IPS-NIHi11 (cell line): ENCODE results near the gene ASPN.

Source experiments
- DNase-seq: peaks from one replicate; pipeline ENCODE4 v3.0.0; 2012; ENCODE audit warnings: mixed read lengths, low spot score

Gene ASPN

GRCh38 chr9:92482329-92482728 lies at the start of gene ASPN:
TSS of gene ASPN (minus strand) at chr9:92482506.
- no peak for DNase-seq

- no peak for DNase-seq
Observed at GRCh38 chr9:92530893-92531292, 48.6 kb upstream of the ASPN start.

DNA sequence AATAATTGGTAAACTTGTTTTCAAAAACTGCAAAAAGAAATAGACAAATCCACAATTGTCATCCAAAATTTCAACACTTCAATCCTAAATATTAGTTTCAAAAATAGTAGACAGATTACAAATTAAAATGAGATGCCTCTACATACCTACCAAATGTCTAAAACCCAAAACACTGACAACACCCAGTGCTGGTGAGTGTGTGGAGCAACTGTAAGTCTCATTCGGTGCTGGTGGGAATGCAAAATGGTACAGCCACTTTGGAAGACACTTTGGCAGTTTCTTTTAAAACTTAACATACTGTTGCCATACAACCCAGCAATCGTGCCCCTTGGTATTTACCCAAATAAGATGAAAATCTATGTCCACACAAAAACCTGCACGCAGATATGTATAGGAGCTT lies 46.8 kb upstream of the ASPN start:
- no peak for DNase-seq

- DNase-seq = no peak
Observed at GRCh38 chr9:92528522-92528849, 46.2 kb upstream of the ASPN start.

DNA sequence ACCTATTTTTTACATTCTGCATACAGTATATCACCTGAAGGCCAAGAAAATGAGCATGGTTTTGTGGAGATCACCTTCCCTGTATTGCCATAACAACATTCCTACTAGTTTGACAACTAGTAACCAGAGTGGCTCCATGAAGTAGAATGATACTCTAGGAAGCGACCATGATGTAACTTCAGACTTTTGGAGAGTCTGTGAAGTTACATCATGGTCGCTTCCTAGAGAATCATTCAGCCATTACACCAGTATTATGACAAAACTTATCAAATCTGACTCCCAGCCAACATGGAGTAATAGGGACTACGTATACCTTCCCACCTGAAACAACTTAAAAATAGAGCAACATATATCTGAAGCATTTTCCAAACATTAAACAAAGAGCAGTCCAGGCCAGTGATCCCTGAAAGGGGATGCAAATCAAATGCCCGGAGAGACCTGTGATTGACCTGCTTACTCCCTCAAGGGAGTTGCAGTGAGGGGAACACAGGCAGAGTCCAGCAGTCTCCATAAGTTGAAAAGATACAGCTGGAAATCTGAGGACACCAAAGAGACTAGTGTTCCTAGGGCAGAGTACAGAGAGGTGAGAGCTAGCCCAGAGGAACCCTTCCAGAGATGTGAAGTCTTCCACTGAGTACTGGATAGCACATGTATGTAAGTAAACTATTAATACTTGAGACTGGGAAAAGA lies 45.7 kb upstream of the ASPN start:
- no peak for DNase-seq

GRCh38 chr9:92527291-92527828 lies 45.1 kb upstream of the ASPN start:
- DNase-seq = no peak

DNA sequence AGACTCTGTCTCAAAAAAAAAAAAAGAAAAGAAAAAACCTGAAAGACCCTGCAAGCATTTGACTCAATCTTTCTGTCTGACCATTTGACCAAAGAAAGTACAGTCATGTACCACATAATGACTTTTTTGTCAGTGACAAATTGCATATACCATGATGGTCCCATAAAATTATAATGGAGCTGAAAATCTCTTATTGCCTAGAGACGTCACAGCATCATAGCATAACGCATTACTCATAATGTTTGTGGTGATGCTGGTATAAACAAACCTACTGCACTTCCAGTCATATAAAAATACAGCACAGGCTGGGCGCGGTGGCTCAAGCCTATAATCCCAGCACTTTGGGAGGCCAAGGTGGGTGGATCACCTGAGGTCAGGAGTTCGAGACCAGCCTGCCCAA lies 43.0 kb upstream of the ASPN start:
- DNase-seq = no peak

DNA sequence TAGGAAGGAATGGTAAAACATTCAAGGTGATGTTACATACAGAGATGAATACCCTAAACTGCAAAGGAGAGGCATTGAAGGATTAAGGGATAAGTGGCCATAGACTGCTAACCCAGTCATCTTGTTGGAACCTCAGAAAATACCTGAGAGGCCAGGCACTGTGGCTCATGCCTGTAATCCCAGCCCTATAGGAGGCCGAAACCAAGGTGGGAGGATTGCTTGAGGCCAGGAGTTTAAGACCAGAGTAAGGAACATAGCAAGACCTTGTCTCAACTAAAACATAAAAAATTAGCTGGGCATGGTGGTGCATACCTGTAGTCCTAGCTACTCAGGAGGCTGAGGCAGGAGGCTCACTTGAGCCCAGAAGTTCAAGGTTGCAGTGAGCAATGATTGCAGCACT lies 42.6 kb upstream of the ASPN start:
- no peak for DNase-seq

DNA sequence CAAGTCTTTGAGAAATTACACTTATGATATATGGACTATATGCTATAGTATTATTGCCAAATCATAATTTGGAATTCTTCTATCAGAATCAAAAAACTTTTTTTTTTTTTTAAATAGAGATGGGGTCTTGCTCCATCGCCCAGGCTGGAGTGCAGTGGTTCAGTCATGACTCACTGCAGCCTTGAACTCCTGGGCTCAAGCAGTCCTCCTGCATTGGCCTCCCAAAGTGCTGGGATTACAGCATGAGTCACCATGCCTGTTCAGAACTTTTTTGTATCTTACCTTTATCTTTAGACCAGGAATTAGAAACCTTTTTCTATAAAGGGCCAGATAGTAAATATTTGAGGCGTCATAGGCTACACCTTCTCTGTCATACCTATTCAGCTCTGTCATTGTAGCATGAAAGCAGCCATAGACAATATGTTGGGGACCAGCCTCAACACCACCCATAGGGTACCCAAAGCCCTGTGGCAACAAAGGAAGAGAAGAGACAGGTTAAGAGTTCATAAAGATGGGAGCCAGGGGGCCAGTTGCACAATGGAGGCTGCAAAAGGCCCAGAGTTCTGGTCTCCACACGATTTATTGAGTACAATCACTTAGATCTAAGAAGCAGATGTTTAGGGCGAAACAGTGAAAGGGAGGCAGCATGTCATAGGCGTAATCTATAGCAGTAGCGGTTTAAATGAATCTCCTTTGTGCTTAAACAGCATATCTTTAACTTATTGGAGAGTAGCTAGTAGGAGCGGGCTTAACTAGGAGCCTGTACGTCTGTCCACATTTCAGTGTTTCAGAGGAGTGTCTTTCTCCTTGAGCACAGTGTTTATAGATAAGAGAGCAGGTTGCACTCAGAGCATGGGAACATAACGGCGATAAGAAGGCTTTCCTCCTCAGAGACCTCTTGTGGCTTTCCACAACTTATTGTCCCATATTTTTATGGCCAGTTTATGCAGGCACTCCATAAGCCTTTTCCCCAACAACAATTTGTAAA lies 41.0 kb upstream of the ASPN start:
- no peak for DNase-seq

- no peak for DNase-seq
Observed at GRCh38 chr9:92520837-92521236, 38.5 kb upstream of the ASPN start.

- DNase-seq = no peak
Observed at GRCh38 chr9:92518199-92518598, 35.9 kb upstream of the ASPN start.

DNA sequence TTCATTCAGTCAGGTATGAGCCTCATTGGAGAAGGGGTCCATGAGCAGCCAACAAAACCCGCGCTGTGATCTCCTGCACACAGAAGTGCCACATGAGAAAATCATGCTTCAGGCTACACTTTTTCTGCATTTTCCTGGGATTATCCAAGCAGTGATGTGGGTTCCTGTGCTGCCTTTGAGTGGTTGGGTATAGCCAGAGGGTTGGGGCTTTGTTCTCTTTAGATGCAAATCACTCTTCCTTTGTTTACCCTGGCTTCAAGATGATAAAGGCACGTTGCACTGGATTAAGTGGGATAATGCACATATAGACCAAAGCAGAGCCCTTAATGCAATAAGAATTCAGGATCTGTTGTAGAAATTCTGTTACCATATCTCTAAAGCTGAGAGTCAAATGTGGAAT lies 34.7 kb upstream of the ASPN start:
- peak; percentile 34 for DNase-seq

- DNase-seq = no peak
Observed at GRCh38 chr9:92516521-92516920, 34.2 kb upstream of the ASPN start.

GRCh38 chr9:92514635-92515034 lies 32.3 kb upstream of the ASPN start:
- no peak for DNase-seq

DNA sequence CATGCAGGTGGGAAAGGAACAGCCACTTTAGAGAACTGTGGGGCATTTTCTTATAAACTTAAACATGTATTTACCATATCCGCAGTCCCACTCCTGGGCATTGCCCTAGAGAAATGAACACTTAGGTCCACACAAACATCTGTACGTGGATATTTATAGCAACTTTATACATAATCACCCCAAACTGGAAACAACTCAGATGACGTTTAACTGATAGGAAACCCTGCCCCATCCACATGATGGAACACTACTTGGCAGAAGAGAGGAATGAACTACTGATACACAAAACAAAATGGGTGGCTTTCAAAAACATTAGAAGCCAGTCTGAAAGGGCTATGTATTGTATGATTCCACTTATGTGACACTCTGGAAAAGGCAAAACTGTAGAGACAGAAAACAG lies 31.0 kb upstream of the ASPN start:
- DNase-seq = no peak

- no peak for DNase-seq
Observed at GRCh38 chr9:92512622-92513021, 30.3 kb upstream of the ASPN start.

DNA sequence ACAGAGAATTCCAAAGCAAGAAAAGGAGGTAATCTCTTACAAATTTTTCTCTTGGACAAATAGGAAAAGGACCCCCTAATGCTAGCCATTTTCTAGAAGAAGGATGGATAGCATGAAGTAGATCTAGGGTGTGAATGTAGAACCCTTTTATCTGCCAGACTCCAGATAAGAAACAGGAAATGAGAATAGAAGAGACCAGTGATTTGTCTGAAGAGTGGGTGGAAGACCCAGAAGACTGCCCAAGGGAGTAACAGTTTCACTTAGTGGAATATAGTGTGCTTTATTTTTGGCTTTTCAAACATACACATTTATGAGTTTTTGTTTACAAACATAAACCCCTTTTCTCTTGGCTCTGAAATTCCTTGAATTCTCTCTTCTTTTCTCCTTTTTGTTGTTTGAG lies 28.4 kb upstream of the ASPN start:
- DNase-seq = no peak

DNA sequence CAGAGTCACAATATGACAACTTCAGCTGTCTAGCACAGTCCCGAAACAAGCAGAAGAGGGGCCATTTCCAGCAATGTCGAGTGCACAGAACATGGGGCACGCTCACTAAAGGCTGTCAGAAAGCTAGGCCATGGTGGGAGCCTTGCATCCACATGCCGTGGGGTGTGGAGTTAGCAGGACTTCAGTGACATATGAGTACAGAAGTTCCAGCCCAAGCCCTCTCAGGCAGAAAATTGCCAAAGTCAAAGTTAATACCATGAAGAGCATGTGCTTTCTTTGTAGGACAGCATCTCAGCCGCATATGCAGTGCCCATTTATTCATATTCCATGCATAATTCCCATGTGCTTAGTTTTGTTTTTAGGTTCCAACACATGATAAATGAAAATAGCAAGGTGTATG lies 26.7 kb upstream of the ASPN start:
- DNase-seq = no peak

- DNase-seq = no peak
Observed at GRCh38 chr9:92508018-92508820, 25.9 kb upstream of the ASPN start.

DNA sequence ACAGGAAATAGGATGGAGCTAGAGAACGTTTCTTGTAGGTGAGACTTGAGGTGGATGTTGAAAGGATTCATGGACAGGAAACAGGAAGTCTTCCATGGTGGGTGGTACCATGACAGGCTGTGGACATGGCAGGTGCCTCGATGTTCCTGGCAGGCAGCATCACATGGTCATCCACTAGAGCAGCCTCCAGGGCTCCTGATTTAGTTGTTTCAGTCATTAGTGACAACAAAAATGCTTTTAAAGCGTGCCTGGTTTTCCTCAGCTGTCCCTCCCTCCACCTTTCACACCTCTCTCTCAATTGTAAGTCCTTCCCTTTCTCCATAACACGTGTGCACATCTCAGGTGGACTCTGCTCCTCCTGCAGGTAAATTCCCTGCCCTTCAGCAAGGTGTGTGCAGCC lies 25.2 kb upstream of the ASPN start:
- DNase-seq = no peak

- no peak for DNase-seq
Observed at GRCh38 chr9:92507005-92507404, 24.7 kb upstream of the ASPN start.

- DNase-seq = no peak
Observed at GRCh38 chr9:92506184-92506857, 24.0 kb upstream of the ASPN start.
